ENCODE measurements around the gene ARL4A.

Gene ARL4A

DNA sequence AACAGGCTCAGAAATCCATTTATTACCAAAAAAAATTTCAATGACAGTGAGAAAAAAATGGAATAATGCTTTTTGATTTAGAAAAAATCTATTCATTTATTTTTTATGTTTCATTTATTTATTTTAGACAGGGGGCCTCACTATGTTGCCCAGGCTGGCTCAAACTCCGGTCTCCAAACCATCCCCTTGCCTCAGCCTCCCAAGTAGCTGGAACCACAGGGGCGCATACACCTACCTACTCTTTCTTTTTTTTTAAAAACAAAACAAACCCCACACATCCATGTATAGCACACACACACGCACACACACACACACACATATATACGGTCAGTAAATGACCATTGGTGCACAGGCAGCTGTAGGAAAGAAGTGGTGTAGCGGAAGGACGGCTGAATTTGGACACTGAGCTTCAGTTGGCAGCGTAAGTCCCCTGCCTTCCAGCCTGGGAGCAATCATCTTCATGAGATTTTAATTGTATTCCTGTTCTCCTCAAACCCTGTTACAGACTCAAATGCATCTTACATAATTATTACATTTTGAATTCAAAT is 28.8 kb downstream of the ARL4A start:
- no peaks in the 10 kb centered on the region for H3K9me2 ChIP-seq (replicated peaks; ENCODE audit: low read depth, low read length)
- H3K9ac ChIP-seq (ENCODE audit: low read depth, low read length, poor library complexity, severe bottlenecking), result no peak overlapping the region
- TF ChIP-seq EZH2phosphoT487 (IDR thresholded peaks at IDR 0.05; ENCODE audit: borderline replicate concordance) (no peak), CTCF (conservative IDR thresholded peaks at IDR 0.05; ENCODE audit: low read length) (no peak)
- no peak overlapping the region for H3K4me3 ChIP-seq (ENCODE audit: low read length, poor library complexity, severe bottlenecking)
- H3K4me2 ChIP-seq (ENCODE audit: low read depth, low read length, poor library complexity, severe bottlenecking), result no peak overlapping the region
- H2AFZ ChIP-seq (ENCODE audit: low read length), result no peak overlapping the region
- H3K27me3 ChIP-seq (ENCODE audit: insufficient read depth, low read length, poor library complexity, severe bottlenecking), result no peaks in the 10 kb centered on the region
- H3K9me3 ChIP-seq (ENCODE audit: insufficient read depth, low read depth, low read length), result no peaks in the 10 kb centered on the region
- no peaks in the 10 kb centered on the region for H3K4me1 ChIP-seq (ENCODE audit: insufficient read depth, low read length, poor library complexity, severe bottlenecking)
- H4K20me1 ChIP-seq (ENCODE audit: insufficient read depth, low read length, poor library complexity, severe bottlenecking), result no peaks in the 10 kb centered on the region
- H3F3A ChIP-seq (ENCODE audit: low read depth), result no peaks in the 10 kb centered on the region
- no peaks in the 10 kb centered on the region for H3K36me3 ChIP-seq (ENCODE audit: insufficient read depth, low read length)
- no peaks in the 10 kb centered on the region for H3K79me2 ChIP-seq (ENCODE audit: insufficient read depth, low read length)

GRCh38 chr7:12716722-12717121 is 29.3 kb downstream of the ARL4A start:
- H2AFZ ChIP-seq (ENCODE audit: low read length), result no peak overlapping the region
- no peaks in the 10 kb centered on the region for H3F3A ChIP-seq (ENCODE audit: low read depth)
- H3K9ac ChIP-seq (ENCODE audit: low read depth, low read length, poor library complexity, severe bottlenecking), result no peak overlapping the region
- H3K4me1 ChIP-seq (ENCODE audit: insufficient read depth, low read length, poor library complexity, severe bottlenecking), result no peaks in the 10 kb centered on the region
- no peaks in the 10 kb centered on the region for H3K79me2 ChIP-seq (ENCODE audit: insufficient read depth, low read length)
- no peaks in the 10 kb centered on the region for H3K36me3 ChIP-seq (ENCODE audit: insufficient read depth, low read length)
- no peaks in the 10 kb centered on the region for H3K27me3 ChIP-seq (ENCODE audit: insufficient read depth, low read length, poor library complexity, severe bottlenecking)
- no peaks in the 10 kb centered on the region for H3K9me2 ChIP-seq (replicated peaks; ENCODE audit: low read depth, low read length)
- H3K9me3 ChIP-seq (ENCODE audit: insufficient read depth, low read depth, low read length), result no peaks in the 10 kb centered on the region
- H3K4me3 ChIP-seq (ENCODE audit: low read length, poor library complexity, severe bottlenecking), result no peak overlapping the region
- no peak overlapping the region for H3K4me2 ChIP-seq (ENCODE audit: low read depth, low read length, poor library complexity, severe bottlenecking)
- no peak for TF ChIP-seq EZH2phosphoT487 (IDR thresholded peaks at IDR 0.05; ENCODE audit: borderline replicate concordance)
- TF ChIP-seq CTCF (conservative IDR thresholded peaks at IDR 0.05; ENCODE audit: low read length), result no peak
- H4K20me1 ChIP-seq (ENCODE audit: insufficient read depth, low read length, poor library complexity, severe bottlenecking), result no peaks in the 10 kb centered on the region

GRCh38 chr7:12719141-12719919 is 31.9 kb downstream of the ARL4A start:
- H3K9me3 ChIP-seq (ENCODE audit: insufficient read depth, low read depth, low read length), result no peaks in the 10 kb centered on the region
- no peaks in the 10 kb centered on the region for H3K9me2 ChIP-seq (replicated peaks; ENCODE audit: low read depth, low read length)
- no peak for TF ChIP-seq EZH2phosphoT487 (IDR thresholded peaks at IDR 0.05; ENCODE audit: borderline replicate concordance)
- no peak for TF ChIP-seq CTCF (conservative IDR thresholded peaks at IDR 0.05; ENCODE audit: low read length)
- H3K27me3 ChIP-seq (ENCODE audit: insufficient read depth, low read length, poor library complexity, severe bottlenecking), result no peaks in the 10 kb centered on the region
- H2AFZ ChIP-seq (ENCODE audit: low read length), result no peak overlapping the region
- no peaks in the 10 kb centered on the region for H3K36me3 ChIP-seq (ENCODE audit: insufficient read depth, low read length)
- no peaks in the 10 kb centered on the region for H4K20me1 ChIP-seq (ENCODE audit: insufficient read depth, low read length, poor library complexity, severe bottlenecking)
- H3K4me1 ChIP-seq (ENCODE audit: insufficient read depth, low read length, poor library complexity, severe bottlenecking), result no peaks in the 10 kb centered on the region
- no peak overlapping the region for H3K4me3 ChIP-seq (ENCODE audit: low read length, poor library complexity, severe bottlenecking)
- H3F3A ChIP-seq (ENCODE audit: low read depth), result no peaks in the 10 kb centered on the region
- H3K4me2 ChIP-seq (ENCODE audit: low read depth, low read length, poor library complexity, severe bottlenecking), result no peak overlapping the region
- no peak overlapping the region for H3K9ac ChIP-seq (ENCODE audit: low read depth, low read length, poor library complexity, severe bottlenecking)
- H3K79me2 ChIP-seq (ENCODE audit: insufficient read depth, low read length), result no peaks in the 10 kb centered on the region

Data from Loucy (cell line).